ENCODE measurements around the gene RNU6-1.

Gene RNU6-1

GRCh38 chr15:67832897-67833709, 6.7 kb downstream of the RNU6-1 start:
- DNase-seq, result no peak

- peak in 1 of 2 experiments; percentile 17 for DNase-seq
Measured at GRCh38 chr15:67832031-67832551, 7.8 kb downstream of the RNU6-1 start.

GRCh38 chr15:67831363-67831762, 8.5 kb downstream of the RNU6-1 start:
- DNase-seq, result no peak

GRCh38 chr15:67829647-67830504, 10.0 kb downstream of the RNU6-1 start:
- DNase-seq, result no peak

DNA sequence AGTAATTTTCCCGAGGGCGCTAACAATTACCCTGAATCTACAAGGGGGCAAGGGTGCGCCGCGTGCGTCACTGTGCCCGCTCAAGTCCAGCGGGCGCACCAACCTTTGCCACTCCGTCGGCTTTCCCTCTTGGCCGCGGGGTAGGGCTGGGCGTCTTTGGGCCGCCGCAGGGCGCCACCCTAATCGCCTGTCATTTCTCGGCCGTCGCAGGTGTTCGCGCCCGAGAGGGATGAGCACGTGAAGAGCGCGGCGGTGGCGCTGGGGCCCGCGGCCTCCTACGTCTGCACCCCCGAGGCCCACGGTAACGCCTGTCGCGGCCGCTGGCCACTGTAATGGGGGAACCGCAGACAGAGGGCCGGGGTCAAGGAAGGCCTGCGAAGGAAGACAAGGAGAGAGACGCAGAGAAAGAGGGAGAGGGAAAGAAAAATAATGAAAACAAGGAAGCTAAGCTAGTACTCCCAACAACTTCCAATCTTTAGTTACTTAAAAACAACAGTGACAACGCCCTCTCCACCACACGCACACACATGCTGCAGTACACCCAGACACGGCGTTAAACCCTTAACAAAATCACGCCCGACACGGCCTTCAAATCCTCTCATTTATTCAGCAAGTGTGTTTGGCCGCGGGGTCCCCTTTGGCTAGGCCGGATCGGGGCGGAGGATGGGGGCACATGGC, 10.7 kb downstream of the RNU6-1 start:
- DNase-seq, result no peak

DNA sequence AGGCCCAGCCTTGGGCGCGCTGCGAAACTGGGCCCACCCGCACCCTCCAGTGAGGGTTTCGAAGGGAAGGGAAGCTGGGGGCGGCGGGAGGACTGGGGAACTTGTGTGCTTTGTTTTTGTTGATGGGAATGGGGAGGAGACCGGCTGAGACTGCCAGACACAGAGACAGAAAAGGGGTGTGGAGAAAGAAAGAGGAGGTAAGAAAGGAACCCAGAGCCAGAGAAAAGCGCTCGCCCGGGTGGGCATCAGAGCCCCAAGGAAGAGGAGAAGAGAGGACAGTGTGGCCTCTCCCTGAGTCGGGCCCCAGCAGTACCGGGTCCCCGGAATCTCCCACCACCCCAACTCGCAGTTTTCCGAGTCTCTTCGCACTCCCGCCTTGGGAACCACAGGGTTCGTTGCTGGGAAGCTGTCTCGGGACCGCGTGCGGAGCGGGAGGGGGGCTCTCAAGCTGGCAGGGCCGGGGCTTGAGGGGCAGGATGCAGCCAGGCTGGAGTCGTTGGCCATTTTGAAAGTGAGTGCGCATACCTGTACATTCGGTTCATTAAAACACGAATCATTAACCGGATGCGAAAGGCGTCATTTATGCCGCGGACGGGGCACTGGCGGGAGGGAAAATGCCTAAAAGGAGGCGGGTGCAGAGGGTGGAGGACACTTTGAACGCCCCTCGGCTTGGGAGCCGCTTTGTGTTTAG, 11.4 kb downstream of the RNU6-1 start:
- DNase-seq, result no peak

DNA sequence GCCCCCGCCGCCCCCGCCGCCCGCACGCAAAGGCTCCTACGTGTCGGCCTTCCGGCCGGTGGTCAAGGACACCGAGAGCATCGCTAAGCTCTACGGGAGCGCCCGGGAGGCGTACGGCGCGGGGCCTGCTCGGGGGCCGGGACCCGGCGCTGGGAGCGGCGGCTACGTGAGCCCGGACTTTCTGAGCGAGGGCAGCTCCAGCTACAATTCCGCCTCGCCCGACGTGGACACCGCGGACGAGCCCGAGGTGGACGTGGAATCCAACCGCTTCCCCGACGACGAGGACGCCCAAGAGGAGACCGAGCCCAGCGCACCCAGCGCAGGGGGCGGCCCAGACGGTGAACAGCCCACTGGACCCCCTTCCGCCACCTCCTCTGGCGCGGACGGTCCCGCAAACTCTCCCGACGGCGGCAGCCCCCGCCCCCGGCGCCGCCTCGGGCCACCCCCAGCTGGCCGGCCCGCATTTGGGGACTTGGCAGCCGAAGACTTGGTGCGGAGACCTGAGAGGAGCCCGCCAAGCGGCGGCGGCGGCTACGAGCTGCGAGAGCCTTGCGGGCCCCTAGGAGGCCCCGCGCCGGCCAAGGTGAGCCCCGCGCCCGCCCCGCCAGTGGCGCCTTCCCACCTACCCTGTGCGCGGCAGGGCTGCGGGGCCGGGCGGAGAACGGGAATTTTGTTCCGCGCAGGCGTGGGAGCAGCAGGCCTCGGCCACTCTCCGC, 12.1 kb downstream of the RNU6-1 start:
- DNase-seq, result no peak

DNA sequence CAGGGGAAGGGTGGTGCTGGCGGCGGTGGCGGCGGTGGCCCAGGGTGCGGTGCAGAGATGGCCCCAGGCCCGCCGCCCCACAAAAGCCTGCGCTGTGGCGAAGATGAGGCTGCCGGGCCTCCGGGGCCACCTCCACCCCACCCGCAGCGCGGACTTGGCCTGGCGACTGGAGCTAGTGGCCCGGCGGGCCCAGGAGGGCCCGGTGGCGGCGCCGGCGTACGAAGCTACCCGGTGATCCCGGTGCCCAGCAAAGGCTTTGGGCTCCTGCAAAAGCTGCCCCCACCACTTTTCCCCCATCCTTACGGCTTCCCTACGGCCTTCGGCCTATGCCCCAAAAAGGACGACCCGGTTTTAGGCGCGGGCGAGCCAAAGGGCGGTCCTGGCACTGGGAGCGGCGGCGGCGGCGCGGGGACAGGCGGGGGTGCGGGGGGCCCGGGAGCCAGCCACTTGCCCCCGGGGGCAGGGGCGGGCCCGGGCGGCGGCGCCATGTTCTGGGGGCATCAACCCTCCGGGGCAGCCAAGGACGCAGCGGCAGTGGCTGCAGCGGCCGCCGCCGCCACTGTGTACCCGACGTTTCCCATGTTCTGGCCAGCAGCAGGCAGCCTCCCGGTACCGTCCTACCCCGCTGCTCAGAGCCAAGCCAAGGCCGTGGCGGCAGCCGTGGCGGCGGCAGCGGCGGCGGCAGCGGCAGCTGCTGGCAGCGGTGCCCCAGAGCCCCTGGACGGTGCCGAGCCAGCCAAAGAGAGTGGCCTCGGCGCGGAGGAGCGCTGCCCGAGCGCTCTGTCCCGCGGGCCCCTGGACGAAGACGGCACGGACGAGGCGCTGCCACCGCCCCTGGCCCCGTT, 12.9 kb downstream of the RNU6-1 start:
- no peak for DNase-seq

- DNase-seq, result no peak
Measured at GRCh38 chr15:67825881-67826716, 13.7 kb downstream of the RNU6-1 start.

GRCh38 chr15:67824976-67825880, 14.6 kb downstream of the RNU6-1 start, which contains the start of gene SKOR1:
SKOR1 (plus strand) TSS chr15:67825509; CDS start chr15:67825603, 94 bp downstream.
- DNase-seq, result no peak

DNA sequence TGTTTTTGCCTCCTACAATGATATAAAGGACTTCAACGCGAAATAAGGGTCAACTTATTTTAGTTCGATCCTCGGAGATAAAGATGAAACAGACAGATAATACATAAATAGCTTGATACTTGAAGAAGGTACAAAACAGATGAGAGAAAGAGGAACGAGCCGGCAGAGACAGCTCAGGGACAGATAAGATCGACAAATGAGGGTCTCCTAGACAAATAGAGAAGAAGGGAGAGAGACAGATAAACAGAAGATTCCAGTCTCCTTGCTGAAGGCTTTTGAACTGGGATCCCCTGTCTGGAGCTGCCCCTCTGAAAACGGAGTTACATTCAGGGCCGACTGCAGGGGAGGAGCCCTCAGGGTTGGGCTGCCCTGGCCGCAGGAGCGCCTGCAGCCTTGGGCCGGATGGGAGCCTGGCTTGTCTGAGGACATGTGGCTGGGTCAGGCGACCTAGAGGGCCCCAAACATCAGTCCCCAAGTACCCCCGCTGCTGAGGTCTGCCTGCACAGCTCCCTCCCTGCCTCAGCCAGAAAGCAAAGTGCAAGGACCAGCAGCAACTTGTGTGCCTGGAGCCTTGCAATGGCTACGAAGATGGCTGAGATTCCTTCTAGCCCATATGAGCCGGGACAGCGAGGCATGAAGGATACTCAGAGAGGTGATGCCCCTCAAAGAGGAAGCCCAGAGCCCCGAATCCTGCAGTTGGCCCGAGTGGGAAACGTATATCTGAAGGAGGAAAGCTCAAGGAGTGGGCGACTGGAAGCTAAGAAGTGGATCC, 15.5 kb downstream of the RNU6-1 start:
- no peak for DNase-seq

GRCh38 chr15:67823314-67824196, 16.3 kb downstream of the RNU6-1 start:
- DNase-seq, result no peak

DNA sequence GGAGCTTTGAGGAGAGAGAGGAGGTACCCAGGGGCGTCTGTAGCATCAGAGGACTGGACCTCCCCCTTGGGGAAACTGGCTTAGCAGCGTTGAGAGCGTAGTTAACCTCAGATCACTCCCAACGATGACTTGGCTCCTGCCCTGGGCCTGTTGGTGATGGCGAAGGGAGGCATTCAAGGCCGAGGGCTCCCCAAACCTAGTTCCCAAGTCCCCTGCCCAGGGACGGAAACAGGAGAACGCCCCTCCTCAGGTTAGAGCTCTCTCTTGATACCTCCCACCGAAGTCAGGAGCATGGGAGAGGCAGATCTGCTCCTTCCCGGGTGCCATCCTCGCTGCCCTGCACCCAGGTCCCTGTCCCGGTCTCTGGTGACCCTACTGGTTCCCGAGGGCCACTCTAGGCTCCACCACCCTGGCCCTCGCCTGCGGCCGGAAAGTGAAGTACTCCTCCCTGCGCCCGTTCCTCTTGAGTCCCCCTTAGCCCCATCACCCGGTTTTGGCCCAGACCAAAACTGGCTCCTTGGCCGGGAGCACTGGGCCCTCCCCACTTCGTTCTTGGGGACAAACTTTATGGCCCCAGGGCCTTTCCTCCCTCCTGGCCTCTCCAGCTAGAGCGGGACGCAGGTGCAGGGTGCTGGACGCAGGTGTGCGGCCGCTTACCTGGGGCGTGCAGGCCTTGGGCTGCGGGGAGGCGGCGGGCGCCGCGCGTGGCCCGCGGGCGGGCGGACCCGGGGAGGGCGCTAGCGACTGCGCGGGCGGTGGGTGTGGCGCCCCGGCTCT, 17.1 kb downstream of the RNU6-1 start:
- no peak for DNase-seq

GRCh38 chr15:67821784-67822440, 17.9 kb downstream of the RNU6-1 start:
- no peak for DNase-seq

- no peak for DNase-seq
Measured at GRCh38 chr15:67820992-67821783, 18.7 kb downstream of the RNU6-1 start.

All from NCI-H1930 (cell line).